ENCODE measurements around the gene RNH1.
"Not testable (repeated sequence)": the region's sequence is repeated elsewhere in the genome, so short reads cannot be mapped to it uniquely, and the experiment has no call there.

The RNH1 gene

GRCh38 chr11:473962-474785 is 32.9 kb downstream of the RNH1 start:
- no peak for DNase-seq

GRCh38 chr11:473415-473814 is 33.6 kb downstream of the RNH1 start:
- no peak for DNase-seq

GRCh38 chr11:472816-473215 is 34.2 kb downstream of the RNH1 start:
- no peak for DNase-seq

GRCh38 chr11:472272-472671 is 34.8 kb downstream of the RNH1 start:
- DNase-seq, result no peak

- DNase-seq, result no peak
Observed at GRCh38 chr11:471468-472145, 35.4 kb downstream of the RNH1 start.

GRCh38 chr11:469684-470560 is 37.1 kb downstream of the RNH1 start:
- no peak for DNase-seq

GRCh38 chr11:469026-469683 is 37.9 kb downstream of the RNH1 start:
- not testable (repeated sequence) for DNase-seq

- no peak for DNase-seq
Observed at GRCh38 chr11:468493-468892, 38.5 kb downstream of the RNH1 start.

- DNase-seq, result no peak
Observed at GRCh38 chr11:468036-468435, 39.0 kb downstream of the RNH1 start.

GRCh38 chr11:465896-466530 is 41.0 kb downstream of the RNH1 start:
- DNase-seq, result no peak

- no peak for DNase-seq
Observed at GRCh38 chr11:464316-464715, 42.7 kb downstream of the RNH1 start.

- DNase-seq, result no peak
Observed at GRCh38 chr11:462107-462890, 44.7 kb downstream of the RNH1 start.

- DNase-seq, result no peak
Observed at GRCh38 chr11:461626-462025, 45.4 kb downstream of the RNH1 start.

- no peak for DNase-seq
Observed at GRCh38 chr11:460331-461199, 46.5 kb downstream of the RNH1 start.

- DNase-seq, result no peak
Observed at GRCh38 chr11:459511-460220, 47.4 kb downstream of the RNH1 start.

GRCh38 chr11:457111-457760 is 49.8 kb downstream of the RNH1 start:
- DNase-seq, result no peak

- DNase-seq, result no peak
Observed at GRCh38 chr11:456533-456932, 50.5 kb downstream of the RNH1 start.

GRCh38 chr11:455566-456147 is 51.4 kb downstream of the RNH1 start:
- no peak for DNase-seq
